CD4-positive, alpha-beta T cell treated with Interferon alpha-2 for 1 hour (primary cell): ENCODE measurements around the gene ERVH48-1.
"Not testable (repeated sequence)": the region's sequence is repeated elsewhere in the genome, so short reads cannot be mapped to it uniquely, and the experiment has no call there.

Experiments used
- DNase-seq, 2 donors: peaks; one replicate each; pipeline ENCODE4 v3.0.0-alpha.2; 2020 to 2022

Gene ERVH48-1

GRCh38 chr21:42938606-42938995 lies 13.2 kb upstream of the ERVH48-1 start:
- not testable (repeated sequence) for DNase-seq

GRCh38 chr21:42937960-42938605 lies 12.7 kb upstream of the ERVH48-1 start:
- DNase-seq, result no peak

- DNase-seq, result not testable (repeated sequence)
Observed at GRCh38 chr21:42937034-42937940, 11.9 kb upstream of the ERVH48-1 start.

- DNase-seq, result not testable (repeated sequence)
Observed at GRCh38 chr21:42936360-42936759, 10.9 kb upstream of the ERVH48-1 start.

GRCh38 chr21:42933973-42934372 lies 8.5 kb upstream of the ERVH48-1 start:
- DNase-seq, result not testable (repeated sequence)

- DNase-seq, result not testable (repeated sequence)
Observed at GRCh38 chr21:42933137-42933970, 7.9 kb upstream of the ERVH48-1 start.

- DNase-seq, result not testable (repeated sequence)
Observed at GRCh38 chr21:42932378-42933136, 7.1 kb upstream of the ERVH48-1 start.

- no peak for DNase-seq
Observed at GRCh38 chr21:42931560-42932235, 6.3 kb upstream of the ERVH48-1 start.

GRCh38 chr21:42929969-42930368 lies 4.5 kb upstream of the ERVH48-1 start:
- DNase-seq, result no peak

- DNase-seq, result not testable (repeated sequence)
Observed at GRCh38 chr21:42927474-42928200, 2.2 kb upstream of the ERVH48-1 start.

GRCh38 chr21:42924433-42924751 lies 1.0 kb downstream of the ERVH48-1 start:
- no peak for DNase-seq

- DNase-seq, result peak; percentile 69 to 82
Observed at GRCh38 chr21:42923553-42924432, 1.6 kb downstream of the ERVH48-1 start.

- DNase-seq, result no peak
Observed at GRCh38 chr21:42922918-42923317, 2.5 kb downstream of the ERVH48-1 start.

- no peak for DNase-seq
Observed at GRCh38 chr21:42921927-42922326, 3.5 kb downstream of the ERVH48-1 start.

- no peak for DNase-seq
Observed at GRCh38 chr21:42918291-42918690, 7.1 kb downstream of the ERVH48-1 start.

GRCh38 chr21:42913476-42913875 lies 12.0 kb downstream of the ERVH48-1 start:
- DNase-seq, result no peak

GRCh38 chr21:42911920-42912319 lies 13.5 kb downstream of the ERVH48-1 start:
- not testable (repeated sequence) for DNase-seq

GRCh38 chr21:42908484-42908883 lies 16.9 kb downstream of the ERVH48-1 start:
- DNase-seq, result not testable (repeated sequence)

GRCh38 chr21:42906233-42906632 lies 19.2 kb downstream of the ERVH48-1 start:
- no peak for DNase-seq

- DNase-seq, result no peak
Observed at GRCh38 chr21:42905195-42905594, 20.2 kb downstream of the ERVH48-1 start.
